HG03175 (cell line): Measurements from ENCODE around the gene NBDY.
A peak's percentile ranks its signal among the peaks of the same experiment; 100 is the strongest.
"Not testable (repeated sequence)": the region's sequence is repeated elsewhere in the genome, so short reads cannot be mapped to it uniquely, and the experiment has no call there.

Source experiments
- ATAC-seq: cut with Tn5 transposase; IDR thresholded peaks from one replicate; pipeline ENCODE4 v1.9.1; 2021; ENCODE audit warnings: mild to moderate bottlenecking, moderate library complexity; ENCODE audit not compliant: unreplicated experiment

Gene NBDY

GRCh38 chrX:56729152-56729850 lies at the start of gene NBDY:
NBDY (plus strand) TSS chrX:56729243; CDS start chrX:56729354, 111 bp downstream.
- ATAC-seq, result peak; percentile 81

GRCh38 chrX:56704530-56704929 lies 24.5 kb upstream of the NBDY start:
- not testable (repeated sequence) for ATAC-seq

GRCh38 chrX:56726605-56727004 lies 2.4 kb upstream of the NBDY start:
- no peak for ATAC-seq

- no peak for ATAC-seq
Observed at GRCh38 chrX:56727531-56727930, 1.5 kb upstream of the NBDY start.

- no peak for ATAC-seq
Observed at GRCh38 chrX:56728321-56728720, 722 bp upstream of the NBDY start.

- peak; percentile 54 for ATAC-seq
Observed at GRCh38 chrX:56728752-56729151, 291 bp upstream of the NBDY start.

- ATAC-seq, result peak; percentile 45
Observed at GRCh38 chrX:56733459-56734046, 4.5 kb downstream of the NBDY start.

GRCh38 chrX:56736219-56736618 lies 7.2 kb downstream of the NBDY start:
- no peak for ATAC-seq

GRCh38 chrX:56738670-56739069 lies 9.6 kb downstream of the NBDY start:
- no peak for ATAC-seq

- ATAC-seq, result no peak
Observed at GRCh38 chrX:56744996-56745395, 16.0 kb downstream of the NBDY start.

GRCh38 chrX:56746996-56747395 lies 18.0 kb downstream of the NBDY start:
- no peak for ATAC-seq

- no peak for ATAC-seq
Observed at GRCh38 chrX:56751071-56751470, 22.0 kb downstream of the NBDY start.

- no peak for ATAC-seq
Observed at GRCh38 chrX:56757327-56757726, 28.3 kb downstream of the NBDY start.

- no peak for ATAC-seq
Observed at GRCh38 chrX:56758456-56758855, 29.4 kb downstream of the NBDY start.

- ATAC-seq, result no peak
Observed at GRCh38 chrX:56759736-56760409, 30.8 kb downstream of the NBDY start.

GRCh38 chrX:56760410-56761124 lies 31.5 kb downstream of the NBDY start:
- not testable (repeated sequence) for ATAC-seq

GRCh38 chrX:56761167-56761566 lies 32.1 kb downstream of the NBDY start:
- ATAC-seq, result no peak

GRCh38 chrX:56762220-56762619 lies 33.2 kb downstream of the NBDY start:
- no peak for ATAC-seq

- no peak for ATAC-seq
Observed at GRCh38 chrX:56762707-56763555, 33.9 kb downstream of the NBDY start.

- ATAC-seq, result no peak
Observed at GRCh38 chrX:56763556-56764152, 34.6 kb downstream of the NBDY start.
